Stimulated activated naive CD8-positive, alpha-beta T cell treated with anti-CD3 and anti-CD28 coated beads, Interleukin-15, amount 100 ng/mL, for 72 hours (primary cell): Measurements from ENCODE around the gene OR1A1.

Experiments
- ATAC-seq: fragments of 150-1000 bp; cut with Tn5 transposase; 2 replicates; pipeline ENCODE4 v1.10.0; 2021; ENCODE audit warnings: mild to moderate bottlenecking, moderate library complexity
- DNase-seq, 2 donors: peaks; one replicate each; pipeline ENCODE4 v3.0.0; 2021 to 2022
- H3K27ac Mint-ChIP-seq, 2 donors: one replicate each; pipeline ENCODE4 v1.8.0; 2022; ENCODE audit warnings: mild to moderate bottlenecking in 2 of 2, mixed read lengths in 2 of 2, moderate library complexity in 2 of 2
- H3K27me3 Mint-ChIP-seq: one replicate; pipeline ENCODE4 v1.8.0; 2022; ENCODE audit warnings: mixed read lengths
- H3K4me1 Mint-ChIP-seq: one replicate; pipeline ENCODE4 v1.8.0; 2022; ENCODE audit warnings: mild to moderate bottlenecking, mixed read lengths
- H3K4me3 Mint-ChIP-seq, 2 donors: one replicate each; pipeline ENCODE4 v1.8.0; 2022; ENCODE audit warnings: mild to moderate bottlenecking in 2 of 2, mixed read lengths in 2 of 2, moderate library complexity in 1 of 2
- H3K9me3 Mint-ChIP-seq, 2 donors: one replicate each; pipeline ENCODE4 v1.8.0; 2022; ENCODE audit warnings: mixed read lengths in 2 of 2

OR1A1 gene

GRCh38 chr17:3260163-3260562 is 52.7 kb downstream of the OR1A1 start:
- ATAC-seq = no peak
- DNase-seq = no peak
- Mint-ChIP-seq H3K27ac (no peak overlapping the region), H3K27me3 (no peaks in the 10 kb centered on the region), H3K4me3 (no peak overlapping the region), H3K4me1 (no peaks in the 10 kb centered on the region), H3K9me3 (no peaks in the 10 kb centered on the region)

GRCh38 chr17:3260600-3260999 is 53.1 kb downstream of the OR1A1 start:
- no peaks in the 10 kb centered on the region for H3K4me1 Mint-ChIP-seq
- no peak overlapping the region for H3K4me3 Mint-ChIP-seq
- no peaks in the 10 kb centered on the region for H3K9me3 Mint-ChIP-seq
- ATAC-seq = no peak
- no peaks in the 10 kb centered on the region for H3K27me3 Mint-ChIP-seq
- DNase-seq = no peak
- H3K27ac Mint-ChIP-seq = no peak overlapping the region
